WTC11 (cell line): Measurements from ENCODE around the gene CRABP2.

Experiments used
- CREB1 ChIP-seq: sonication (generic); formaldehyde crosslinking; IDR thresholded peaks from 2 replicates; pipeline ENCODE4 v1.8.0; 2023; ENCODE audit warnings: mild to moderate bottlenecking, missing genetic modification reagents
- TF ChIP-seq, protein P1 (sequence below): sonication (generic); formaldehyde crosslinking; IDR thresholded peaks from 2 replicates; pipeline ENCODE4 v1.8.0; 2023; ENCODE audit warnings: missing genetic modification reagents
- TF ChIP-seq, protein P2 (sequence below): fragments of 200-600 bp; IDR thresholded peaks from 2 replicates; pipeline ENCODE4 v1.8.0; 2022; ENCODE audit warnings: antibody characterized with exemption

DNA sequence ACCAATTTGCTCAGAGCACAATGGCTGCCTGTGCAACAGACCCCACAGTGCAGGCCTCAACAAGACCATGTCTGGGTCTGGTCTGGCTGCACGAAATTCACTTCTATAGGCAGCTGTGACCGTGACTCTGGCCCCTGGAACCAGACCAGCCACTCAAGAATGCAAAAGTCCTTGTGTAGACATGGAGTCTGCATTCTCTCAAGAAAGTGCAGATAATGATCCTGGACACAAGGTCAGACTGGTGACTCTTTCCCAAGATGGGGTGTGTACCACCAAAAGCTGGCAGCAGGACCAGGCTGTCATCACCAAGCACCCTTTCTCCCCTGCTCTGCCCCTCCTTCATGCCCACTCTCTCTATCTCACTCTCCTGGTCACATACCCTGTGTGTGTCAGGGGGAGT, 15.7 kb upstream of the CRABP2 start:
- TF ChIP-seq, protein P1, sequence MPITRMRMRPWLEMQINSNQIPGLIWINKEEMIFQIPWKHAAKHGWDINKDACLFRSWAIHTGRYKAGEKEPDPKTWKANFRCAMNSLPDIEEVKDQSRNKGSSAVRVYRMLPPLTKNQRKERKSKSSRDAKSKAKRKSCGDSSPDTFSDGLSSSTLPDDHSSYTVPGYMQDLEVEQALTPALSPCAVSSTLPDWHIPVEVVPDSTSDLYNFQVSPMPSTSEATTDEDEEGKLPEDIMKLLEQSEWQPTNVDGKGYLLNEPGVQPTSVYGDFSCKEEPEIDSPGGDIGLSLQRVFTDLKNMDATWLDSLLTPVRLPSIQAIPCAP, result no peak
- TF ChIP-seq, protein P2, sequence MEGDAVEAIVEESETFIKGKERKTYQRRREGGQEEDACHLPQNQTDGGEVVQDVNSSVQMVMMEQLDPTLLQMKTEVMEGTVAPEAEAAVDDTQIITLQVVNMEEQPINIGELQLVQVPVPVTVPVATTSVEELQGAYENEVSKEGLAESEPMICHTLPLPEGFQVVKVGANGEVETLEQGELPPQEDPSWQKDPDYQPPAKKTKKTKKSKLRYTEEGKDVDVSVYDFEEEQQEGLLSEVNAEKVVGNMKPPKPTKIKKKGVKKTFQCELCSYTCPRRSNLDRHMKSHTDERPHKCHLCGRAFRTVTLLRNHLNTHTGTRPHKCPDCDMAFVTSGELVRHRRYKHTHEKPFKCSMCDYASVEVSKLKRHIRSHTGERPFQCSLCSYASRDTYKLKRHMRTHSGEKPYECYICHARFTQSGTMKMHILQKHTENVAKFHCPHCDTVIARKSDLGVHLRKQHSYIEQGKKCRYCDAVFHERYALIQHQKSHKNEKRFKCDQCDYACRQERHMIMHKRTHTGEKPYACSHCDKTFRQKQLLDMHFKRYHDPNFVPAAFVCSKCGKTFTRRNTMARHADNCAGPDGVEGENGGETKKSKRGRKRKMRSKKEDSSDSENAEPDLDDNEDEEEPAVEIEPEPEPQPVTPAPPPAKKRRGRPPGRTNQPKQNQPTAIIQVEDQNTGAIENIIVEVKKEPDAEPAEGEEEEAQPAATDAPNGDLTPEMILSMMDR, result no peak
- no peak for TF ChIP-seq CREB1 (CRISPR knock-in tag)
